ENCODE measurements around the gene GUCA2B.

The GUCA2B gene

GRCh38 chr1:42152907-42153600, at the start of gene GUCA2B:
GUCA2B (plus strand) TSS chr1:42153410; CDS start chr1:42153451, 41 bp downstream.
- DNase-seq (ENCODE audit: low read depth): no peak

DNA sequence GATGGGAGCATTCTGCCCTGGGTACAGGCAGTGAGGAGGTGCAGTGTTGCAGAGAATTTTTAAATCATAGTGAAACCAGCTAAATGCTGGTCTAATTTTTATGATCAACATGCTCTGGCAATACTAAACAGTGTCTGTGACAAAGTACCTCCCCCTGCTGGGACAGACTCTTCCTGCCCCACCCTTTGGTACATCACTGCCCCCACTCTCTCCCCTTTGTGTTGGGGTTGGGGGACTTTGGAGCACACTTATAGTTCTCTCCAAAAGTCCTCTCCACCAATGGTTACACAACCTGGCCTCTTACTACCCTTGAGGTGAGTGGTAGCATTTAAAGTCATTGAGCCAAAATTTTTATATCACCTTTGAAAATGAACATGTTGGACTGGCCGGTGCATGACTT, 48.2 kb upstream of the GUCA2B start:
- DNase-seq (ENCODE audit: low read depth): no peak

DNA sequence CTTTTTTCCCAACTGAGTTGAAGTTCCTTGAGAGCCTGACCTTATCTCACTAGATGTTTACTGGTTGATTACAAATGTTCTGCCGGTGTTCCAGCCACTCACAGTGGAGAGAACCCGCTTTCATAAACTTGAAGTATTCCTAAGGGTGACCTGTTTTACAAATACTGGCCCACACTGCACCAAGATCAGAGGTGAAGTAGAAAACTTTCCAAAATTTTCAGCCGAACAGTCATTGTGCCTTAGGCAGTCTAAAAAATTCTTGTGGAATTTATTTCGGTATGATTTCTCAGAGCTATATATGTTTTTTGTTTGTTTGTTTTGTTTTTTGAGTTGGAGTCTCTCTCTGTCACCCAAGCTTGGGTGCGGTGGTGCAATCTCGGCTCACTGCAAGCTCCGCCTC, 44.9 kb upstream of the GUCA2B start:
- DNase-seq (ENCODE audit: low read depth): no peak

DNA sequence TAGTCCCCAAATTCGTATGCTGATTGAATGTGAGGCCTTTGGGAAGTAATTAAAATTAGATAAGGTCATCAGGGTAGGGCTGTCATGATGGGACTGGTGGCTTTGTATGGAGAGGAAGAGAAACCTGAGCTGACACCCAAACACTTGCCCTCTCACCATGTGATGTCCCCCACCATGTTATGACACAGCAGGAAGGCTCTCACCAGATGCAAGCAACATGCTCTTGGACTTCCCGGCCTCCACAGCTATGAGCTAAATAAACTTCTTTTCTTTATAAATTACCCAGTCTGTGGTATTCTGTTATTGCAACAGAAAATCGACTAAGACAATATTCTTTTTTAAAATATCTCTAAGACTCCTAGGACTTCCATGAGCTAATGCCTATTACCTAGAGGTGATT, 43.6 kb upstream of the GUCA2B start:
- DNase-seq (ENCODE audit: low read depth): no peak

DNA sequence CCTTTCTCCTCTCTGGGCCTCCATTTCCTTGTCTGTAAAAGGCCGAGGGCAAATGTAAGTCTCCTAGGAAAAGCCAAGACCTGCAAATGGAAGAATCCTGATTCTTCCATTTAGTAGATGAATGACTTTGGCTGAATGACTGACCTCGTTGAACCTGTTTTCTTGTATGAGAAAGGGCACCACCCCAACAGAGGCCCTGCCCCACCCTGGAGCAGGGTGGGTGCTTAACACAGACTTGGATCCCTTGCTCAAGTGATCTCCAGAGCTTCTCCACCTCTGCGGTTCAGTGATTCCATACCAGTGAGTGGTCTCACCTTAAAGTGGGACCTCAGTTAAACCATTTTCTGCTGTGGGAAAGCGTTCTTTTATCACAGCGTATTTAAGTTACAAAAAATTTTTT, 39.0 kb upstream of the GUCA2B start:
- DNase-seq (ENCODE audit: low read depth): no peak

- DNase-seq (ENCODE audit: low read depth): no peak
Measured at GRCh38 chr1:42117214-42117613, 36.0 kb upstream of the GUCA2B start.

DNA sequence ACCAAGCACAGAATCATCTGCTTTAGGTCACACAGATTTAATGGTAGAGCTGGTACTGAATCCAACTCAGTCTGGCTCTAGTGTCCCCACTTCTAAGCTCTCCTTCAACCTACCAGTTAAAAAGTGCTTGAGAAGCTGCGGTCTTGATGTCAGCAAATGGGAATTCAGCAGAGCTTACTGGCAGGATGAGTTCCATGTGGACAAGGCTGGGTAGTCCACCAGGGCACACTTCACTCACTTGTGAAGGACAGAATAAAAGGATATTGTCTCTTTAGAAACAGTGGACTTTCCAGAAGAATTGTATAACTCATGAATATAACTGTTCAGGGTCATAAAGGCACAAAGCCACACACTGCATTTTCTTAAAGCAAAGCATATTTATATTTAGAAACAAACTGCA, 35.1 kb upstream of the GUCA2B start:
- DNase-seq (ENCODE audit: low read depth): no peak

DNA sequence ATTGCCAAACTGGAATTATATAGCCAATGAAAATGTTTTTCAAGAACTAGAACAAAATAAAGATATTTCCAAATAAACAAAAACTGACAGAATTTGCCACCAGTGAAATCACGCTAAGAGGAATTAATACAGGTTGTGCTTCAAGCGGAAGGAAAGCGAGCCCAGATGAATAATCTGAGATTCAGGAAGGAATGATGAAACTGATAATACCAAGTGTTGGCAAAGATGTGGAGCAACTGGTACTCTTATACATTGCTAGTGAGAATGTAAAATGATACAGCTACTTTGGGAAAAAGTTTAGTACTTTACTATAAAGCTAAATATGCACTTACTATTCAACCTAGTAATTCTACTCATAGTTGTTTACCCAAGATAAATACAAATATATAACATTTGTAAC, 30.8 kb upstream of the GUCA2B start:
- DNase-seq (ENCODE audit: low read depth): no peak

- DNase-seq (ENCODE audit: low read depth): no peak
Measured at GRCh38 chr1:42125552-42125951, 27.7 kb upstream of the GUCA2B start.

GRCh38 chr1:42127767-42128166, 25.4 kb upstream of the GUCA2B start:
- DNase-seq (ENCODE audit: low read depth): no peak

- DNase-seq (ENCODE audit: low read depth): no peak
Measured at GRCh38 chr1:42128499-42128898, 24.7 kb upstream of the GUCA2B start.

DNA sequence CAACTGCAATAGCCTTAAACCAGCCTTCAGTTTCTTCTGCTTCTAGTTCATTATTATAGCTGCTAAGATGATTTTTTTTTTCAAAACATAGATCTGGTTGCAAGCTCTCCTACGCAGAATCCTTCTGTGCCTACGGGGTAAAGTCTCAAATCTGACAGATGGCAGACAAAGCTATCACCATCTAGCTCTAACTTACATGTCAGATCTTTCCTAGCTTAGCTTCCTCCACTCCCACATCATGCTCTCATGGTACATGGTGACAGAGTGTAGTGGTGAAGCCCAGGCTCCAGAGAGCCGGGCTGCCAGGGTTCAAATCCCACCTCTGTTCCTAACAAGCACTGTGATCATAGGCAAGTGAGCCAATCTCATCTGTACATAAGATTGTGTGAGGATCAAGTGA, 24.2 kb upstream of the GUCA2B start:
- no peak for DNase-seq (ENCODE audit: low read depth)

DNA sequence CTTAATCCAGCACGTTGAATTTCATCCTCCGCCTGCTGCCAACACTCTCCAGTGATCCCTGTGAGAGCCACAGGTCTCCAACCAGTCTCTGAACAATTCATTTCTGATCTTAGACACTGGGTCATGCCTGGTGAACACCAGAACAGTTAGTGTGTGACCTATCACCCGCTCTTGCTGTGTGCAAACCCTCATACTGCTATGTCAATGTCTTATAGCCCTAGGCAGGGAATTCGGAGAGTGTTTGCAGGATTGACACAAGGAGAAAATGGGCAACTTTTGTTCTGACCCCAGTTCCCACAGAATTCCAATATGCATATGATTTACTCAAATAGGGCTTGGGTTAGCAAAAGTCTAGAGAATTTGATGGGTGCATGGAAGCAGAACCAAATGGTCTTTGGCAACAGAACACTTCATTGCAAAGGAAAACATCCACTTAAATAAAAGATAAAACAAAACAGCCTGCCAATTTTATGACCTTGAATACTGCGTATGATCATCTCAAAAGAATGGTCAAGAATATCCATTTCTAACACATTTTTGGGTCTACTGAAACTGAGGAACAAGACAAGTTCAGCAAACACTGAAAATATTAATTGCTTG, 23.0 kb upstream of the GUCA2B start:
- no peak for DNase-seq (ENCODE audit: low read depth)

DNA sequence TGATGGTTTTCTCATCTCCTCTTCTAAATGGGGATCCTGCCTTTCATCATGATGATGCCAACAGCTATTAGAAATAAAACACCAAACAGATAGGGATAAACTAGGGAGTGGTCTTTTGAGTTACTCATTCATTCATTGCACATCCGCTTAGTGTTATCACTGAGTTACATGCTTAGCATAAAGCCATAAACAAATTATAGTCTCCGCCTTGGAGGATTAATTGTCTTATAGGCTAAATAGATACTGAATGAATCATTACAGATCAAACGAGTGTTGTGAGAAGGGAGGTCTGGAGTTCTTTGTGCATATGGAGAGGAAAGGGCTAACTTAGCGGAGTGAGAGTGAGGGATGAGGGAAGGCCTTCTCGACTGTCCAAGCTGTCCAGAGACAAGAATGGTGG, 19.8 kb upstream of the GUCA2B start:
- DNase-seq (ENCODE audit: low read depth): no peak

- DNase-seq (ENCODE audit: low read depth): no peak
Measured at GRCh38 chr1:42133809-42134526, 19.2 kb upstream of the GUCA2B start.

- DNase-seq (ENCODE audit: low read depth): no peak
Measured at GRCh38 chr1:42135426-42135825, 17.8 kb upstream of the GUCA2B start.

- DNase-seq (ENCODE audit: low read depth): no peak
Measured at GRCh38 chr1:42136466-42136865, 16.7 kb upstream of the GUCA2B start.

DNA sequence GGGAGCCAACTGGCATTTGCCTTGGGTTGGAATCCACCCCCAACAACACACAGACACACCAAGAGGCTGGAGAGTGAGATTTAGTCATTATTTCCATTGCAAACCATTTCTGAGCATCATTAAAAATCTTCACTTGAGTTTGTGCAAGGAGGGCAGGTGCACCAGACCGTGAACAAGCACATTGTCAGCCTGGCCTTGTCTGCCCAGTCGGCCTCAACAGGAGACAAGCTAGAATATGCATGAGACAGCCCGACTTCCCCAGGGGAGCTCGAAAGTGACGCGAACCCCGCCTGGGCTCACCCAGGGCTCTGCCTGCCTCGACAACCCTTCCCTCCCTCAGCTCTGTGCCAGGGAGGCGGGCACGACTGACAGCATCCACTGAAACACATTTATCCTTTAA, 15.4 kb upstream of the GUCA2B start:
- no peak for DNase-seq (ENCODE audit: low read depth)

DNA sequence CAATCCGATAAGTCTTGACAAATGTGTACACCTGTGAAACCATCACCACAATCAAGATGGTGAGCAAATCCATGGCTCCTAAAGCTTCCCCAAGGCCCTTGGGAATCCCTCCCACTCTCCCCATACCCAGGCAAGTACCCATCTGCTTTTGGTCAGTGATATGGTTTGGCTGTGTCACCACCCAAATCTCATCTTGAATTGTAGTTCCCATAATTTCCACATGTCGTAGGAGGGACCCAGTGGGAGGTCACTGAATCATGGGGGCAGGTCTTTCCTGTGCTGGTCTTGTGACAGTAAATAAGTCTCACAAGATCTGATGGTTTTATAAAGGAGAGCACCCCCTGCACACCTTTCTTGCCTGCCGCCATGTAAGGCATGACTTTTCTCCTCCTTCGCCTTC, 14.6 kb upstream of the GUCA2B start:
- DNase-seq (ENCODE audit: low read depth): no peak

DNA sequence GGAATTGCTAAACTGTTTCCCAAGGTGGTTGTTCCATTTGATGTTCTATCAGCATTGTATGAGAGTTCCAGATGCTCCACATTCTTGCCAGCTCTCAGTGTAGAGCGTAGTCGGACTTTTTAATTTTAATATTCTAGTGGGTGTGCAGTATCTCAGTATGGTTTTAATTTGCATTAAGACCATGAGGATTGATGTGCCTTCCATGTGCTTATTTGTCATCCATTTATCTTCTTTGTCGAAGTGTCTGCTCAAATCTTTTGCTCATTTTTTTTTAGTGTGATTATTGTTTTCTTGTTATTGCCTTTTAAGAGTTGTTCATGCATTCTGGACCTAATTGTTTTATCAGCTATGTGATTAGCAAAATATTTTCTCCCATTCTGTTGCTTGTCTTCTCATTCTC, 13.8 kb upstream of the GUCA2B start:
- no peak for DNase-seq (ENCODE audit: low read depth)

DNA sequence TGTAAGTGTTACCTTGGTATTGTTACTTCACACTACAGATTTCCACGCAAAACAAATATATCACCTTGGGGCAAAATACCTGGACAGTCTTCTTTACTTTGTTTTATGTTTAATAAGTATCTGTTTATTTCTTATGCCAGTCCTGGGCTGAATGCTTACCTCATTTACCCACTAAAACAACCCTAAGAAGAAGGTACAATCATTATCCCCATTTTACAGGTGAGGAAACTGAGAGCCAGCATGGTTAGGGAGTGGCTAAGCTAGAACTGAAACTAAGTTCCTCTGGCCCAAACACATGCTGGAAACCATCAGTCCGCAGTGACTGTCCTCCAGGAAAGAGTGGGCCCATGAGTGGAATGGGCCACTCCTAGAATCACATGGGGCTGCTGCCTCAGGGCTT, 13.0 kb upstream of the GUCA2B start:
- no peak for DNase-seq (ENCODE audit: low read depth)

DNA sequence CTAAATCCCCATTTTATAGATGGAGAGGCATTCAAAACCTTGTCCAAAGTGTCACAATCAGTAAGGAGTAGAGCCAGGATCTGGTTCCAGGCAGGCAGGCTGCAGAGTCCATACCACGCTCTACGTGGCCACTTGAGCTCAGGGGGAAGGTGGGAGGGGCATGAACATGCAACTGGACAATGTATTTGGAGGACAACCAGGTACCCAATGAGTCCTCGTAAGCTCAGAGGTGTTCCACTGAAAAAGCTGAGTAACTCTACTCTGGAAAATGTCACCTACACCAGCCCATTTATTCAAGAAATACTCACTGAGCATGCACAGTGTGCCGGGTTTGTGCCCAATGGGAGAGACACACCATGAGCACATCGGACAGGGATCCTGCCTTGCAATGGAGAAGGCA, 11.2 kb upstream of the GUCA2B start:
- no peak for DNase-seq (ENCODE audit: low read depth)

DNA sequence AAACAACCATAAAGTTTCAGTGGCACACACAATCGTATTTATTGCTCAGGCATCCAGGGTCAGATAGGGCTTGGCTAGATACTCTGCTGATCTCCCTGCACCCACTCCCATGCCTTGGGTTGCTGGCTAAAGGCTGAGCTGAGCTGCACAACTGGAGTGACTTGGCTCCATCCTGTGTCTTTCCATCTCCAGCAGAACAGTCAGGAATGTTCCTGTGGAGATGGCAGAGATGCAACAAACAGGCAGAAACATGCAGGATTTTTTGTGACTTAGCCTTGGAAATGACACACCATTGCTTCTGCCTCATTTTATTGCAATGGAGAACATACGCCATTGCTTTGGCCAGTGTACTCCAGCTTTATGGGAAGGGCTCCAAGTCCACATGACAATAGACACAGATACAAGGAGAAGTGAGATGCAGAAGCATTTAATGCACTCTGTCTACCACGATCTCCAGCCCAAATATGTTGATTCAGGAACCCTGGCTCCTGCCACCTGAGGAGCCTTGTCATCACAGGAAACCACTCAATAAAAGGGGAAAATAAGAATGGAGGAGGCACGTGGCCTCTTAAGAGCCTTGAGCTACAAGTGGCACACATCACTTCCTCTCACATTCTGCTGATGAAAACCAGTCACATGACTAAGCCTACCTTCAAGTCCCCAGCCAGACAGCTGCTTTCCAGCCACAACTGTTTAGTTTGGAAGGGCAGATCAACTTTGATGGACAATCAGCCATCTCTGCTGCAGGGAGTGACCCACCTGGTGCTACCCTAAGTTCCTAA, 10.1 kb upstream of the GUCA2B start:
- no peak for DNase-seq (ENCODE audit: low read depth)

Measured in stromal cell of bone marrow (primary cell).